Ramos (cell line): ENCODE results near the gene NMNAT2.
"Not testable (repeated sequence)": the region's sequence is repeated elsewhere in the genome, so short reads cannot be mapped to it uniquely, and the experiment has no call there.

ENCODE experiments used
- in situ Hi-C: fragments of 300-500 bp; cut with MboI; formaldehyde crosslinking; loops from one replicate; pipeline ENCODE4 v1.14.3; 2022; ENCODE audit warnings: low sequenced_read_pairs; ENCODE audit not compliant: unreplicated experiment

Gene NMNAT2

DNA sequence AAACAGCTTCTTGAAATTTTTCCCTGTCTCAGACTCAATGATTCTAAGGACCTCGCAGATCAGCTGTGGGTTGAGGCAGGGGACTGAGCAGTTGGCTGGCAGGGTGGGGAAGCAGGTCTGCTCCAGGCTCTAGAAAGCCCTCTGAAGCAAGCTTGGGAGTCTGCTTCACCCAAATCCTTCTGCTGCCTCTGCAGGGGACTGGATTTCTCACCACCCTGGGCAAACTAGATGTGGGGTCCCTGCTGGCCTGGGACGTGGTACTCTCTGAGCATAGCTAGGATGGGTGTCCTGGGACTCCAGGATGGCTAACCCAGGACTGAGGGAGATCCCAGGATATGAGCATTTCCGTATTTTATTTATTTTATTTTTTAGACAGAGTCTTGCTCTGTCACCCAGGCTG is 142.9 kb downstream of the NMNAT2 start:
- in situ Hi-C loops: loop anchor here (25.0 kb wide), 1 partner anchor 637 kb away; no protein-coding TSS in a partner anchor

DNA sequence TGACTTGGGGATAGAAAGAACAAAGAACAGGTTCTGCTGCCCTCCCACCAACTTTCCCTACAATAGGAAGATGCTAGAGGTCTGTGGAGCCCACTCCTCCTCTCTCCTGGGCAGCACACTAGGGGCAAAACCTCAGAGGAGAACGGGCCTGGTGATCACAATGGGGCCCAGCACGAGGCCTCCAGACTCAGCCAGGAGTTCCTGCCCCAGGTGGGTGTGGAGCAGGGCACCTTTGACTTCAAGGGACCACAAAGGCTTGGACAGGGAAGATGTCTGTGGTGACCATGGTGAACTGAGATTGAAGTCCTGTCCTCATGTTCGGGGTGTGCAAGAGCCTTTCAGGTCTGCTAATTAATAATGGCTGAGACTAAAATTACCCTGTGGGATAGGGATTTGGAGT is 143.3 kb downstream of the NMNAT2 start:
- in situ Hi-C loops: loop anchor here (25.0 kb wide), 1 partner anchor 637 kb away; no protein-coding TSS in a partner anchor

DNA sequence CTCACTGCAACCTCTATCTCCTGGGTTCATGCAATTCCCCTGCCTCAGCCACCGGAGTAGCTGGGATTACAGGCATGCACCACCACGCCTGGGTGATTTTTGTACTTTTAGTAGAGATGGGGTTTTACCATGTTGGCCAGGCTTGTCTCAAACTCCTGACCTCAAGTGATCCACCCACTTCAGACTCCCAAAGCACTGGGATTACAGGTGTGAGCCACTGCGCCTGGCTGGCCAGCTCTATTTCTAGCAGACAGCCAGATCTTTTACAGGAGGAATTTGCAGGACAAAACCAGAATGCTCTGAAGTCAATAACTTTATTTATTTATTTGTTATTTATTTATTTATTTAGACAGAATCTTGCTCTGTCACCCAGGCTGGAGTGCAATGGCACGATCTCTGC is 144.2 kb downstream of the NMNAT2 start:
- in situ Hi-C loops: not testable (repeated sequence)

DNA sequence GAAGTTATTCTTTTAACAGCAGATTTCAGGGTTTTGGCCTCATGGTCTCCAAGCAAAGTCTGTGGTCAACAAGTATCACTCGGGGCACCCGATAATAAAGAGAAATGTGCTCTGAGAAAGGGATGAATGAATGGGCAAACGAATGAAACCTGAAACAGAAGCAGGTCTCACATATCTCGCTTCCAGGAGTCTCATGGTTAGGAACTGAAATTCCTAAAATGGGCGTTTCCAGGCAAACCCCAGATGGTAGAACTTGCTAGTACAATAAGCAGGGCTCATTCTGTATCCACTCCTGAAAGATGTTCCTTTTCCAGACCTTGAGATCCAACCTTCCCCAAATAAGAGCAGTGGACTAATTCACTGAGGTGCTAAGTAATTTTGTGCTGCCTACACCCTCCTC is 144.9 kb downstream of the NMNAT2 start:
- in situ Hi-C loops: no loop called here

DNA sequence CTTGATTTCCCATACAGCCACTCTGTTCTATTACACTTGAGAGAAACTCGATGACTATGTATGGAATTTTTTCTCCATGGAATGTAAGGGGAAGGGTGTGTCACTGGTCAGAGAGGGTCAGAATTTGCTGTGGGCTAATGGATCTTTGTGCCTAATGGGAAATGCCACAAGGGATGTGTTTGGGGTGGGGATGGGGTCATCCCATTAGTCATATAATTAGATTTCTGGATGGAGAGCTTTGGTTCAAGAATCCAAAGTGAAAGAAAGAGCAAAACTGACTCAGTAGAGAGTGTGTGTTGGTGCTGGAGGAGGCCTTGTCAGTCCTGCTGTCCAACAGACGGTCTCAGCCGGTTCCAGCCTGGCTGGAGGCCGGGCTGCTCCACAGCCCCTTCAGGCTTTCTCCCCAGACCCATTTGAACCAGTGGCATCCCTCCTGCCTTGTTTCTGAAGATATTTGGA is 145.8 kb downstream of the NMNAT2 start:
- in situ Hi-C loops: no loop called here

DNA sequence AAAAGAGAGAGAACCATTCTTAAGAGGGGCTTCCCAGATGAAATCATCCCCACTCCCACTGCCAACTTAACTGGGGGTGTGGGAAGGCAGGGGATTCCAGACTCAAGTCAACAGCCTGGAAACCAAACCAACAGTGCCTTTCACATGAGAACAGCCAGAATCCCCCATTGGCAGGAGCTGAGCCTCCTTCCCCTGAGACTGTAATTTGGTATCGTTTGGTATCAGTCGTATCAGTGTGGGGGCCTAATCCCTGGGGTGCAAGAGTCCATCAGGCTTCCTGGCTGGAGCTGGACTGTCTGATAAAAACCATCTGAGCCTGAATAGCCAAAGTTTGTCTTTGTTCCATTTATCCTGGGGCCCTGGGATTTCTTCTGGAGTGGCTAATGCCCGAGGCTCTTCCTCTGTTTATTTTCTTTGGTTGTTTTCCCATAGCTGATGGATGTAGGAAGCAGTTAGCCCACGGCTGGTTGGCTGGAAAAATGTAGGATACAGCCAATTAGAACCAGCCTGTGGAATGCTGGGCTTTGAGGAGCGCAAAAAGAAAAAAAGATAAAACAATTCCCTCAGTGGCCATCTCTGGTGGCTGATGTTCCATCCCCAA is 147.5 kb downstream of the NMNAT2 start:
- in situ Hi-C loops: no loop called here

DNA sequence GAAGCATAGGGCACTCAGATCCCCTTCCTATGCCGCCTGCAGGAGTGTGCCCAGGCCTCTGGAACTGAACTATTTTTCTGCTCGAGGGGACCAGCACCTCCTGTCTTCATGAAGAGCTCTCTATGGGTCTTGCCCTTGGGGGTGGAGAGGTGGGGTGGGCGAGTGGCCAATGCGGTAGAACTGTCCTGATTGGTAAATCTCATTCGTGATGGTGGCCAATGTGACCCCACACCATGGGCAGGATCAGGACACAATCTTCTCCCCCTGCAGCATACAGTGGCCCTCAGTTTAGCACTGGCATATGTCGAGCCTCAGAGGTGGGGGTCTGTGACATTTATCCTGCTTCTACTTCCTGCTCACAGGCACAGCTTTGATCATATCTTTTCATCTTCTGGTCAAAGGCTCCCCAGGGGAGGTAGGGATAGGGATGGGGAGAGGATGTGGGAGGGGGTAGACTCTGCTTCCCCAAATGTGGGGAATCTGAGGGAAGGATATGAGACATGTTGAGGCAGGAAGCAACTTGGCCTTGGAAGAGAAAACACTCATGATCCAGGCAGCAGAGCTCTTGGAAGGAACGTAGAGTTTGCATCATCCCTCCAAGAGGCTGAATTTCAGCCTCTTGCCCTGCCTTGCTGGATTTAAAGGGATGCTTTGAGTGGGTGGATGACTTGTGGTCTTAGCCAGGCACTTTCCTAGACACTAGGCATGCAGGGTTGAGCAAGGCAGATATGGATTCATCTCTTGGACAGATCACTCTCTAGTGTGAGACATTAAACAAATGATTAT is 150.3 kb downstream of the NMNAT2 start:
- in situ Hi-C loops: no loop called here

DNA sequence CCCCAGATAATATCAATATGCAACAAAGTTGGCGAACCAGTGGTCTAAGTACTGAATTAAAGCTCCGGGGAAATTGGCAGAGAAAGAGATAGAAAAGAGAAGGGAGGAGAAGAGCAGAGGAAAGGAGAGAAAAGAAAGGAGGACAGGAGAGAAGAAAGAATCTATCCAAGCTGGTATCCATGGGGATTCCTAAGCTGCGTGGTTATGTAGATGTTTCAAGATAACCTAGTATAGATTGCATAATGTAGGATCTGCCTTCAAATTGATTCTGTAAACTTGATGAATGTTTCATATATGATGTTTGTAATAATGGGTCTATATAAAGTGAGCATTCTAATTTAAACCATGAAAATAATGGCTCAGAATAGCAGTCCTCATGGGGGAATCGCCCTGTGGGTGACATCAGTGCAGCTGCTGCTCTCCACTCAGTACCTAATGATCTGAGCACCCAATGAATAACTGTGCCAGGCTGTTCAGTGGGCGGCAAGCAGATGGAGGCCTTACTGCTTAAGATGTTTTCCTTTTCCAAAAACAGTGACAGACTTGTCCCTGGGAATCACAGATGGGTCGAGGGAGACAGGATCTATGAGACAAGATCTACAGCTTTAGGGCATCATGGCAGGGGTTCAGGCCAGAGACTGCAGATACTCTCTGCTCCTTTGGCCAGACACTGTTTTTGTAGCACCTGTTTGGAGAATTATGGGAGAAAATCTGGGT is 154.1 kb downstream of the NMNAT2 start:
- in situ Hi-C loops: no loop called here

DNA sequence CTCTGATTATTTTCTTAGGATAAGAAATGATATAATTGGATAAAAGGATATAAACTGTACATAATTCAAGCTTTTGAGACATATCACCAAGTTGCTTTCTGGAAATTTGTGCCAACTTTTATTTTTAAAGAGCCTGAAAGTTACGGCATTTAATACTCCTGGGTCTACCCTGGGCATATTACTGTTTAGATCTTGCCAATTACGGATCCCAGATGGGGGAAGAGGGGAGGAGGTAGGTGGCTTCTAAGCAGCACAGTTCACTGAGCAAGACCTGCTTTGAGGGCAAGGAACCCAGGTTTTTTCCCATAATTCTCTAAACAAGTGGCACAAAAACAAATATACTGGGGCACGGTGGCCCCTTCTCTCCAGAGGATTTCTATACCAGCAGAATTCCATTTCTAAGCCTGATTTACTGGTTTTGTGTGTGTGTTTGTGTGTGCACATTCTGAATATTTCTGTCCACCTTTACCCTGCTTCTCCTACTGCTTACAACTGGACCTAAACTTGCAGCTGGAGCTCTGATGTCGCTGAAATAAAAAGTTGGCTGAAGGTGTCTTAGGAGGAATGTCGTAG is 155.5 kb downstream of the NMNAT2 start:
- in situ Hi-C loops: no loop called here

DNA sequence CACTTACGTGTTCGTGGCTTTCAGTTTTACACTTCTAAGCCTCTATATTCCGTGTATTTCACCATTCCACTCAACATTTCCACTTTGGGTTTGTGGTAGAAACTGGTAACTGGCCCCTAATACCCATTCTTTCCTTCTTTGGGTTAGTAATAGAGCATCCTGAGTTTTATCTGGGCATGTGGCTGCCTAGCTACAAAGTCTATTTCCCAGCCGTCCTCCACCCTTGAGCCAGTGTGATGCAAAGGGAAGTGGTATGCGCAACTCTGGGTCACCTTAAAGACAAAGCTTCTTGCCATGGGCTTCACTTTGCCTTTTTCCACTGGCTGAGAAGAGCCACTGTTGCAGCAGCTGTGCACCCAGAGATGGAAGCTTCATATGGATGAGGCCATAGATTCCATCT is 158.3 kb downstream of the NMNAT2 start:
- in situ Hi-C loops: no loop called here

DNA sequence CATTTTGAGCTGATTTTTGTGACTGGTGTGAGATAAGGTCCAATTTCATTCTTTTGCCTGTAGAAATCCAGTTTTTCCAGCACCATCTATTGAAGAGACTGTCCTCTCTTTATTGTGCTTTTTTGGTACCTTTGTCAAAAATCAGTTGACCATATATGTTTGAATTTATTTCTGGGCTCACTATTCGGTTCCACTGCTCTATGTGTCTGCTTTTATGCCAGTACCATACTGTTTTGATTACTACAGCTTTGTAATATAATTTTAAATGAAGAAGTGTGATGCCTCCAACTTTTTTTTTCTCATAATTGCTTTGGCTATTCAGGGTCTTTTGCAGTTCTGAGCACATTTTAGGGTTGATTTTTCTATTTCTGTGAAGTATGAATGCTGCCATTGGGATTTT is 163.1 kb downstream of the NMNAT2 start:
- in situ Hi-C loops: no loop called here

DNA sequence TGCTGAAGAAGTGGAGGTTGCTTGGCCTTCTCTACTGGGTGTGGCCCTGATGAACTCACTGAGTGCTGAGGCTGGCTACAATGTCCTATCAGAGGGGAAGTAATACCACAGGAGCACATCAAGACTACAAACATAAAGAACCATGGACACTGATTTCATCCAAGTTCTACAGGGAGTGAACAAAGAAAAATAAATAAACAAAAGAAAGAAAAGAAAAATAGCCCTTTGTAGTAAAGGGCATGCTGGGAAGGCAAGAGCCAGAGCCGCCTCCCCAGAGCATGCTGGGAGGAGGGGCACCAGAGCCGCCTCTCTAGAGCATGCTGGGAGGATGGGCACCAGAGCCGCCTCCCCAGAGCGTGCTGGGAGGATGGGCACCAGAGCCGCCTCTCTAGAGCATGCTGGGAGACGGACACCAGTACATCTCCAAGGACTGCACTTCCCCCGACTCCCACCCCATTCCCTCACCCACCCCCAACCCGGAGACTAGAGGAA is 166.2 kb downstream of the NMNAT2 start:
- in situ Hi-C loops: no loop called here

DNA sequence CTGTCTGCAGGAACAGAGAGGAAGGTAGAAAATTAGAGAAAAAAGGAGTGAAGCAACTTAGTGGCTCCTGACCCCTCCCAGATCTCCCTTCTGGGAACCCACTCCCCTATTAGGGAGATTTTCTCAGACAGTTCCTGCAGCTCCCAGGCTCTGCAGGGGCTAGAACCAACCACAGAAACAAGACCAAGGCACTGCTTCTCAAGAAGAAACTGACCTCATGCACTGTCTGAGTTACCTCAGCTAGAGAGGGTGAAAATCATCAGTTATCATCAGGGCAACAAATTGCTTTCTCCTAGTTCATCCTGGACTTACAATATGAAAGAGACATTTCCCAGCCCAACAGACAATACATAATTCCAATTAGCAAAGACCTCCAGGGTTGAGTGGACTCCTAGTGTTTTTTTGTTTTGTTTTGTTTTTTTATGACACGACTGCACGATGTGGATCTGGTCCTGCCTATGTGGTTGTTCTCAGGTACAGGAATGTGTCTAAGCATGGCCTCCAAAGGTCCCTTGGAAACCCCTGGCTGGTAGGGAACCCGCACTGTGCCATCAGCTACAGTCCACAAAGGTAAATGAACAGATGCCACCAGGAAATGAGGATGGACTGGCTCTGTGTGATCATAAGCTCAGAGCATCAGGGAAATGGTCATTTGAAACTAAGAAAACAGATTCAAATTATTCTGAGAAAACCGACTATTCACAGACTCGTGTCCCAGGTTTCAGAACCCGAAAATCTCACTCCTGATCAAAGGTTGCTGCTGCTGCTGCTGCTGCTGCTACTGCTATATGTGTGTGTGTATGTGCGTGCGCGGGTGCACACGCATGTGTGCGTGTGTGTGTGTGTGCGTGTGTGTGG is 166.8 kb downstream of the NMNAT2 start:
- in situ Hi-C loops: no loop called here

DNA sequence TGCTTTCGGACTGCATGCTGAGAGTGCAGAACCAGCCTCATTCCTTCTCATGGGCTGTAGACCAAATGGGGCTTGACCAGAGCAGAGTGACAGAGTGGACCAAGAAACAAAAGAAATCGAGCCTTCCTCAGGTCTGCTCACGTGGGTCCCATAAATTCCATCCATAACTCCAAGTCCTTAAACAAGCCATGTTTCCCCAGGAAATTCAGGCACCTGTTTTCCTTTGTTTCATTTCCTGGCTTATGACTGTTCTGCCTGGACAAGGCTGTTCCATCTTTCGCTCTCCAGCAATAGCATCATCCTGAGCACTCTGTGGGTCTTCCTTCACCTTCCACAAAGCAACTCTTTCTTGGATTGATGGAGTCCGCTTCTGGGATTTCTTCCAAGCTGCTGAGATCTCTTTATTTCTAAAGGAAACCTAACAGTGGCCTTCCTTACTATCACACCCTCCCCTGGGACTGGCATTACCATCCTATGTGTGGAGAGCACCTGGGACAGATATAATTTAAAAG is 168.2 kb downstream of the NMNAT2 start:
- in situ Hi-C loops: no loop called here

DNA sequence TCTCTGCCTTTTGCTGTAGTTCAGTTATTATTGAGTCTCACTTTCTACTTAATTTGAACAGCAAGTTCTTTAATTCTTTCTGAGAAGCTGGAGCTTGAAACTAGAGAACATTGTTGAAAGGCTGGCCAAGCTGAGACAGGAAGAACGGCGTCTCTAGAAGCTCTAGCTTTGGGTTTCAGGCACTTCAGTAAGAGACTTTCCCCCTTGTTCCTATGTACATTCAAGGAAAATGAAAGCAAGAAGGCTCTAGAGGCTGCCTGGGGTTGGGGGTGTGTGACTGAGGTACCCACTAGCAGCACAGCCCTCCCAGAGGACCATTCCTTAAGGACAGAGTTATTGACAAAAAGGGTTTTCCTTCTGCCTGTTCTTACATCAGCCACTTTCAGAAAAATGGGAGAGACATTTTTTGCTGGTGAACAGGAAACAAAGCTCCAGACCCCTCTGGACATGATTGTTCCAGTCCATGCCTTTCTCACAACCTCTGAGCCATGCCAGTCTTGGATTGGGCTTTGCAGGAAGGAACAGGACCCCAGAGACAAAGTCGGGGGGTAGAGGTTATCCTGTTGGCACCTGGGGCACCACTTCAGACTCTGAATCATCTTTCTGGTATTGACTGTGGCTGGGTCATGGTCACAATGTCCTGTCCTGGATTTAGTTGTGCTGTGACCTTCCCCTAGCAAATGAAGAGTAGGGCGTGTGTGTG is 169.0 kb downstream of the NMNAT2 start:
- in situ Hi-C loops: no loop called here

DNA sequence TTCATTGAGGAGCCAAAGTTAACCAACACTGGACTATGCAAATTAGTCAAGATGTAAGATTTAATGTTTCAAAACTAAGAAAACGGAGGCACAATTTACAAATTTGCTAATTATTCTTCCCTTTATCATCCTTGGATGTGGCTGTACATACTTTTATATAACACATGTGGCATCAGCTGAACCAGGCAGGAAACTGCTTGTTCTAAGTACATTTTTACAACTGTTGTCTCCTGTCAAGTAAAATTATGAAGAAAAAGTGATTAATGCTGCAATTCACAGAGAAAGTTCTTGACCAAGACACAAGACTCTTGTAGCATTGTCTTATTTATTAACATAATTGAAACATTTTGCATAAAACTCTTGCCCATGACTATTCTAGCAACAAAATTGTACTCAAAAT is 170.2 kb downstream of the NMNAT2 start:
- in situ Hi-C loops: no loop called here

DNA sequence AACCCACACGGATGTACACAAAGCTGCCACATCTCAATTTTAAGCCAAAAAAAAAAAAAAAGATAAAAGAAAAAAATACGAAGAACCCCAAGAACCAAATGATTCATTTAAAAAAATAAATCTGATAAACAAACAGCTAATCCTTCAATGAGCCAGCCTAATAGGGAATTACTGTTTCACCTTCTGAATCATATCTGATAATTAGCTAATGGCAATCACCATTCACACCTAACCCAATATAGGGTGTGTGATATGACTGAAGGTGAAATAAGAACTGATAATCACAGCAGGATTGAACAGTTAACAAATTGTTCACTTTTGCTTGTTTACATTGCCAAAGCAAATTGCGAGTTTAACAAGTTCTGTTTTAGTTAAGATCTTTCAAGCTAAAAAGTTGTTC is 170.7 kb downstream of the NMNAT2 start:
- in situ Hi-C loops: no loop called here

DNA sequence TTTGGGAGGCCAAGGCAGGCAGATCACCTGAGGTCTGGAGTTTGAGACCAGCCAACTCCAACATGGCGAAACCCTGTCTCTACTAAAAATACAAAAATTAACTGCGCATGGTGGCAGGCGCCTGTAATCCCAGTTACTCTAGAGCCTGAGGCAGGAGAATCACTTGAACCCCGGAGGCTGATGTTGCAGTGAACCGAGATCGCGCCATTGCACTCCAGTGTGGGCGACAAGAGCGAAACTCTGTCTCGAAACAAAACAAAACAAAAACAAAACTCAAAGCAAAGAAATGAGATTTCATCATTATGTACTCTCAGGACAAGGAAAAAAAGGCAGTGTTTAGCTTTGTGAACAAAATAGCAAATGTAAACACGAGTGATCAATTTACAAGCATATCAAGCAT is 171.1 kb downstream of the NMNAT2 start:
- in situ Hi-C loops: no loop called here

DNA sequence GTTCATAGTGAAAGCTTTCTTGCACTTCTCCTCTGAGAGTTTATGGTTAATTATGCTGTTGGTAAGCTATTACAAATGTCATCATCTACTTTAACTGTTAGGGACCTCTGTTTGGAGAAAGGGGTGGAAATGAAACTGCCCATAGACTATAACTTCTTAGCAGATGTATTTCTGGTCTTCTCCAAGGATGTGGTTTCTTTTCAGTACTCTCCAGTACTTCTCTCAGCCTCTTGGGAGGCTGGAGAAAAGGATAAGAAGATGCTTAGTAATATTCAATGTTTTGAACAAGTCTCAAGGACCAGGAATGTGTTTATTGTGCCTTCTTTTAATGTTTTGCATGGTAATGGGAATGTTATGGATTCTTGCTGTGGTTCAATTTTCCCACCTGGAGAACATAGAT is 171.7 kb downstream of the NMNAT2 start:
- in situ Hi-C loops: no loop called here
